Breast epithelium (tissue), 4 donors: ENCODE measurements around the gene C2orf49. TPM values are rescaled to one million over a fixed set of nuclear protein-coding genes. Genes with fewer than 3 reads are reported as not detected.
A peak's percentile ranks its signal among the peaks of the same experiment; 100 is the strongest.

ENCODE experiments used
- DNase-seq, 2 donors: peaks; one replicate each; pipeline ENCODE4 v3.0.0-alpha.2; 2019; ENCODE audit warnings: low spot score in 2 of 2
- H3K27ac ChIP-seq, 2 donors: fragments of 200-600 bp; sonication (generic) in 1 of 2; one replicate each; pipeline ENCODE4 v1.5.1; 2016 to 2019; ENCODE audit warnings: mild to moderate bottlenecking in 1 of 2
- H3K27me3 ChIP-seq, 2 donors: fragments of 200-600 bp; sonication (generic) in 1 of 2; one replicate each; pipeline versions ENCODE4 v1.5.1 to v1.6.0; 2017 to 2019; ENCODE audit warnings: control low read depth in 1 of 2, mild to moderate bottlenecking in 1 of 2
- H3K36me3 ChIP-seq: fragments of 200-600 bp; one replicate; pipeline ENCODE4 v1.5.1; 2019
- H3K4me1 ChIP-seq, 2 donors: fragments of 200-600 bp; sonication (generic); one replicate each; pipeline ENCODE4 v1.5.1; 2016 to 2019; ENCODE audit warnings: control low read depth in 1 of 2
- H3K4me3 ChIP-seq, 3 donors: fragments of 200-600 bp; sonication (generic); 1 replicate in 2 of 3; 2 replicates in 1 of 3; pipeline ENCODE4 v1.5.1; 2016 to 2019; ENCODE audit warnings: mild to moderate bottlenecking in 3 of 3, moderate library complexity in 2 of 3
- H3K9me3 ChIP-seq, 2 donors: fragments of 200-600 bp; sonication (generic) in 1 of 2; one replicate each; pipeline ENCODE4 v1.5.1; 2016 to 2019; ENCODE audit warnings: control low read depth in 1 of 2
- POLR2A ChIP-seq: fragments of 450-650 bp; IDR thresholded peaks from one replicate; pipeline ENCODE4 v1.6.1; 2016; ENCODE audit warnings: antibody characterized with exemption, mild to moderate bottlenecking, moderate library complexity
- POLR2AphosphoS5 ChIP-seq, 3 donors: sonication (generic); formaldehyde crosslinking; IDR thresholded peaks; one replicate each; pipeline ENCODE4 v1.6.1; 2017; ENCODE audit warnings: antibody characterized with exemption in 3 of 3
- intact Hi-C: fragments of 100-400 bp; cut with DNase I; formaldehyde crosslinking; loops from one replicate; pipeline ENCODE4 v1.15.1; 2023; ENCODE audit warnings: low total_unique reads
- total RNA-seq, 3 donors: library from RNA; depleted of rRNA; stranded (reverse); fragments of >200 nt; gene quantifications; one replicate each; pipeline ENCODE4 v1.1.0, GENCODE V29; 2016
- TF ChIP-seq, protein P1 (sequence below), 3 donors: fragments of 450-650 bp; IDR thresholded peaks; one replicate each; pipeline ENCODE4 v1.5.1; 2016 to 2017; ENCODE audit warnings: antibody characterized with exemption in 3 of 3, mild to moderate bottlenecking in 3 of 3, moderate library complexity in 3 of 3

Gene C2orf49
- total RNA-seq, 3 donors from 2014 or later: 20.0 to 31.6 (median 23.0) TPM

DNA sequence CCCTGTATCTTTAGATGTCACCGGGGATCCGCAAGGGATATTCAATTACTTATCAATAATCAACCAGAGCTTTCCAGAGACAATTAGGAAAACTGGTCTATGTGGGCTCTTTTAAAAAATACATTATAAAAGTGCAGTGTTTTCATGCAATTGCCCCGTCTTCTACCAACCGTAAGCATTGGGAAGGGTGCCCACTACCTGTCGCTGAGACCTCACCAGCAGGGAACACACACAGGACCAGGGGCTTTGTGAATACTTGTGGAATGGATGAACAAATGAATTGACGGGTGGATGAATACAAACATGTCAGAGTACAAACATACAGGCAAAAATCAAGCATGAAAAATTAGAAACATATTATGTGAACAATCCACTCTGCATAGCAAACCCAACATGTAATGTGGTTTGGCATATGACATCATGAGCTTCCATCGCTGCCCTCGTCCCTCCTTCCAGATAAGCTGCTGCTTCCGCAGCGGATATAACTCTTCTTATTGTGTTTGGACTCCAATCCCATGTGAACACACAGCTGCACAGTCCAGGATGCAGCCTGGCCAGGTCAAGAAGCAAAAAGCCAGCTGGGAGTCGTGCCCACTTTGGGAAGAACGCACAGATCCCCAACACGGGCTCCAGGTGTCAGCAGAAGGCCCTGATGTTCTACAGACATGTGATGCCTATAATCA lies 56.2 kb downstream of the C2orf49 start:
- no peak for DNase-seq
- peak in 1 of 3 donors; percentile 13 for TF ChIP-seq POLR2AphosphoS5 (IDR thresholded peaks at IDR 0.05)
- TF ChIP-seq, protein P1, sequence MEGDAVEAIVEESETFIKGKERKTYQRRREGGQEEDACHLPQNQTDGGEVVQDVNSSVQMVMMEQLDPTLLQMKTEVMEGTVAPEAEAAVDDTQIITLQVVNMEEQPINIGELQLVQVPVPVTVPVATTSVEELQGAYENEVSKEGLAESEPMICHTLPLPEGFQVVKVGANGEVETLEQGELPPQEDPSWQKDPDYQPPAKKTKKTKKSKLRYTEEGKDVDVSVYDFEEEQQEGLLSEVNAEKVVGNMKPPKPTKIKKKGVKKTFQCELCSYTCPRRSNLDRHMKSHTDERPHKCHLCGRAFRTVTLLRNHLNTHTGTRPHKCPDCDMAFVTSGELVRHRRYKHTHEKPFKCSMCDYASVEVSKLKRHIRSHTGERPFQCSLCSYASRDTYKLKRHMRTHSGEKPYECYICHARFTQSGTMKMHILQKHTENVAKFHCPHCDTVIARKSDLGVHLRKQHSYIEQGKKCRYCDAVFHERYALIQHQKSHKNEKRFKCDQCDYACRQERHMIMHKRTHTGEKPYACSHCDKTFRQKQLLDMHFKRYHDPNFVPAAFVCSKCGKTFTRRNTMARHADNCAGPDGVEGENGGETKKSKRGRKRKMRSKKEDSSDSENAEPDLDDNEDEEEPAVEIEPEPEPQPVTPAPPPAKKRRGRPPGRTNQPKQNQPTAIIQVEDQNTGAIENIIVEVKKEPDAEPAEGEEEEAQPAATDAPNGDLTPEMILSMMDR (IDR thresholded peaks at IDR 0.05): no peak
- H3K27me3 ChIP-seq: no peaks in the 10 kb centered on the region
- peak overlapping the region in 1 of 3 donors; percentile 43 for H3K4me3 ChIP-seq
- no peaks in the 10 kb centered on the region for H3K36me3 ChIP-seq
- no peaks in the 10 kb centered on the region for H3K9me3 ChIP-seq
- peaks cover 3 to 13% of the 10 kb centered on the region in 2 donors for H3K4me1 ChIP-seq
- peak overlapping the region; percentile 40 to 55 for H3K27ac ChIP-seq
- intact Hi-C loops: no loop called here

DNA sequence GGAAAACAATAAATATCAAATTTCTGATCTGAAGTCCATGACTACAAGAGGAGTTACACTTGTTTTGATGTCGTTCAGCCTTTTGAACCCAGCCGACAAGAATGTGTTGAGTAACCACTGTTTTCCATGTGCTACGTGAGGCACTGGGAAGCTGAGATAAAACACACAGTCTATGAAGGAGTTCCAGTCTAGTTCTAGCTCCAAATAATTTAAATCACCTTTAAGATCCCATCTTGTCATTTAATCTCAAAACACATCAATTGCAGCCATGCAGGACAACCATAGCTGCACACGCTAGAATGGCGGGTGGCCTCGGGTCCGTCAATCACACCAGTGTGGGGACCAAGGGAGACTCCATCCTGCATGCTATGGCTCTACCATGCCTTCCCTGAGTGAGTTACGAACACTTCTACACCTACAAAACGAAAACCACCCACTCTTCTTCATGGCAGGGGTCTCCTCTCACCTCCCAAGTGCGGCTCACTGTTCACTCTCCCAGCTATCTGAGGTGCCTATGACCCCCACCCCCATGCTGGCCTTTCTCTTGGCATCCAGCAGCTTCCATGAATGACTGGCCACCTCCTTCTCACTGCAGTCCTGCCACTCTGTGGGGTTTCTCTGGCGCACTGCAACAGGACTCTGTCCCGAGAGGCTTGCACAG lies 57.7 kb downstream of the C2orf49 start:
- no peaks in the 10 kb centered on the region for H3K9me3 ChIP-seq
- peak overlapping the region in 2 of 3 donors; percentile 75 to 91 for H3K4me3 ChIP-seq
- DNase-seq: no peak
- H3K36me3 ChIP-seq: no peaks in the 10 kb centered on the region
- H3K4me1 ChIP-seq: peaks cover 3 to 8% of the 10 kb centered on the region in 2 donors
- TF ChIP-seq POLR2A (no peak), POLR2AphosphoS5 (IDR thresholded peaks at IDR 0.05) (no peak)
- TF ChIP-seq, protein P1 (IDR thresholded peaks at IDR 0.05): no peak
- intact Hi-C loops: no loop called here
- no peaks in the 10 kb centered on the region for H3K27me3 ChIP-seq
- peak overlapping the region; percentile 25 to 85 for H3K27ac ChIP-seq

DNA sequence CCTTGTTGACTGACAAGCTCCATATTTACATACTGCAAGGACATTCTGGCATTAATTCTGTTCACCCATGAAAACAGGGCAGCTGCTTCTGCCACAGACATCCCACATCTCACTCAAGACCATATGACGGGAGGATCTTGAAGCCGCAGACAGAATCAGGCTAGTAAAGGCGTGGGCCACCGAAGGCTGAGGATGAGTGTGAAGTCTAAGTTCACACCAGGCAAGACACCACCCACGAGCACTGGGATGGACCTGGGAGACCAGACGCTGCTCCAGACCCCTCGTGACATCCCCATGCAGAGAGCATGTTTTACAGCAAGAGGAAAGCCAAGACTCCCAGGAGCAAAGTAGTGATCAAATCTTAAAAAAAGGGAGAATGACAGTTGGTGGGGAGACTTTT lies 58.4 kb downstream of the C2orf49 start:
- DNase-seq: no peak
- no peak for TF ChIP-seq POLR2AphosphoS5 (IDR thresholded peaks at IDR 0.05)
- TF ChIP-seq, protein P1 (IDR thresholded peaks at IDR 0.05): no peak
- no peak for TF ChIP-seq POLR2A
- H3K4me1 ChIP-seq: peaks cover 3 to 8% of the 10 kb centered on the region in 2 donors
- H3K27me3 ChIP-seq: no peaks in the 10 kb centered on the region
- no peaks in the 10 kb centered on the region for H3K9me3 ChIP-seq
- peak overlapping the region; percentile 85 to 90 for H3K27ac ChIP-seq
- H3K36me3 ChIP-seq: no peaks in the 10 kb centered on the region
- H3K4me3 ChIP-seq: peak overlapping the region in 2 of 3 donors; percentile 75 to 91
- intact Hi-C loops: no loop called here

DNA sequence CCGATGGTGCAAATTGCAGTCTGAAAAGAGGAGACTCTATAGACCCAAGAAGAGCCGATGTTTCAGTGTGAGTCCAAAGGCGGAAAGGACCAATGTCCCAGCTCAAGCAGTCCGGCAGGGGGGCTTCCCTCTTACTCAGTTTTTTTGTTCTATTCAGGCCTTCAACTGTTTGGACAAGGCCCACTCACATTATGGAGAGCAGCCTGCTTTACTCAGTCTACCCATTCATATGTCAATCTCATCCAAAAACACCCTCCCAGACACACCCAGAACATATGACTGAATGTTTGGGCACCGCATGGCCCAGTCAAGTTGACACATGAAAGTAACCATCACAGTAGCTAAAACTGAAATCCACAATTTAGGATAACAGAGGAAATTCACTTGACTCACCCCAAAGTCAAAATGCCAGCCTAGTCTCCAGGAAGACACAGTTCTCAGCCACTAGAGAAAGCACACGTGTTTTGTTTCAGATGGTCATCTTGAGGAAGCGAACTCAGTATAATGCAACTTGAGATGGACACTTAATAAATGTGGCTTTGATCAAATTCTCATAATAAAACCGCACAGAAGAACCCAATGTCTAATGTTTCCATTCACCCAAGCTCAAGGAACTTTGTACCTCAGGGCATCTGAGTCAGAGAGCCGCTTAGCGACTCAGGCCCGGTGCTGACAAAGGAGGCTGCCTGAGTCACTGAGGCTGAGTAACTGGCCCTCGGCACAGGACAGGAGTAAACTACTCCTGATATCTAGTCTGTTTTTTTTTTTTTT lies 59.1 kb downstream of the C2orf49 start:
- intact Hi-C loops: no loop called here
- Histone ChIP-seq H3K9me3 (no peaks in the 10 kb centered on the region), H3K27ac (peak overlapping the region; percentile 85 to 90), H3K4me1 (peaks cover 3 to 6% of the 10 kb centered on the region in 2 donors), H3K4me3 (peak overlapping the region in 2 of 3 donors; percentile 75 to 91), H3K36me3 (no peaks in the 10 kb centered on the region), H3K27me3 (no peaks in the 10 kb centered on the region)
- peak; percentile 79 to 80 for DNase-seq
- TF ChIP-seq, protein P1 (IDR thresholded peaks at IDR 0.05): no peak
- TF ChIP-seq POLR2AphosphoS5 (IDR thresholded peaks at IDR 0.05) (no peak), POLR2A (no peak)
